Measurements from ENCODE around the gene DIP2C.

- no peak for TF ChIP-seq CTCF (IDR thresholded peaks at IDR 0.05)
- no peak for TF ChIP-seq POLR2A (IDR thresholded peaks at IDR 0.05)
Measured at GRCh38 chr10:520402-520787, 169.1 kb downstream of the DIP2C start.
